ENCODE results near the gene CDH12. TPM values are rescaled to one million over a fixed set of nuclear protein-coding genes. Genes with fewer than 3 reads are reported as not detected.
"Not testable (repeated sequence)": the region's sequence is repeated elsewhere in the genome, so short reads cannot be mapped to it uniquely, and the experiment has no call there.

CDH12 gene
- total RNA-seq, 1 donor from 2014 or later, result 0.38 TPM

- TF ChIP-seq, protein P1, sequence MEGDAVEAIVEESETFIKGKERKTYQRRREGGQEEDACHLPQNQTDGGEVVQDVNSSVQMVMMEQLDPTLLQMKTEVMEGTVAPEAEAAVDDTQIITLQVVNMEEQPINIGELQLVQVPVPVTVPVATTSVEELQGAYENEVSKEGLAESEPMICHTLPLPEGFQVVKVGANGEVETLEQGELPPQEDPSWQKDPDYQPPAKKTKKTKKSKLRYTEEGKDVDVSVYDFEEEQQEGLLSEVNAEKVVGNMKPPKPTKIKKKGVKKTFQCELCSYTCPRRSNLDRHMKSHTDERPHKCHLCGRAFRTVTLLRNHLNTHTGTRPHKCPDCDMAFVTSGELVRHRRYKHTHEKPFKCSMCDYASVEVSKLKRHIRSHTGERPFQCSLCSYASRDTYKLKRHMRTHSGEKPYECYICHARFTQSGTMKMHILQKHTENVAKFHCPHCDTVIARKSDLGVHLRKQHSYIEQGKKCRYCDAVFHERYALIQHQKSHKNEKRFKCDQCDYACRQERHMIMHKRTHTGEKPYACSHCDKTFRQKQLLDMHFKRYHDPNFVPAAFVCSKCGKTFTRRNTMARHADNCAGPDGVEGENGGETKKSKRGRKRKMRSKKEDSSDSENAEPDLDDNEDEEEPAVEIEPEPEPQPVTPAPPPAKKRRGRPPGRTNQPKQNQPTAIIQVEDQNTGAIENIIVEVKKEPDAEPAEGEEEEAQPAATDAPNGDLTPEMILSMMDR (IDR thresholded peaks at IDR 0.05), result no peak
- no peak overlapping the region for H3K4me3 ChIP-seq
- H3K9me3 ChIP-seq, result no peaks in the 10 kb centered on the region
- no peak for DNase-seq
- no peaks in the 10 kb centered on the region for H3K27me3 ChIP-seq (ENCODE audit: low read depth)
- ATAC-seq, result no peak
- H3K36me3 ChIP-seq, result no peaks in the 10 kb centered on the region
- intact Hi-C loops (cut with DNase I), result no loop called here
- no peaks in the 10 kb centered on the region for H3K4me1 ChIP-seq
- no peak overlapping the region for H3K27ac ChIP-seq
Observed at GRCh38 chr5:22316294-22316693, 536.9 kb downstream of the CDH12 start.

DNA sequence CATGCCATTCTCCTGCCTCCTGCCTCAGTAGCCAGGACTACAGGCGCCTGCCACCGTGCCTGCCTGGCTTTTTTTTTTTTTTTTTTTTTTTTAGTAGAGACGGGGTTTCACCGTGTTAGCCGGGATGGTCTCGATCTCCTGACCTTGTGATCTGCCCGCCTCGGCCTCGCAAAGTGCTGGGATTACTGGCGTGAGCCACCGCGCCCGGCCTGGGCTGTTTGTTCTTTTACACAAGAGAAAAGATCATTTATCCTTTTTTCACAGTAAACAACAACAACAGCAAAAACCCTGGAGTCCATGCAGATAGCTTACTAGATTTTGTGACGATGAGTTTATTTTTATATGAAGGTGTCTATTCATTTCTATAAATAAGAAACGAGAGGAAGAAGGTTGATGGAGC lies 538.1 kb downstream of the CDH12 start:
- H3K27ac ChIP-seq; H3K27me3 ChIP-seq (ENCODE audit: low read depth); H3K4me3 ChIP-seq; H3K9me3 ChIP-seq; DNase-seq; H3K36me3 ChIP-seq; intact Hi-C loops (cut with DNase I); H3K4me1 ChIP-seq; ATAC-seq: not testable (repeated sequence)

GRCh38 chr5:22314548-22314947 lies 538.6 kb downstream of the CDH12 start:
- H3K36me3 ChIP-seq, result no peaks in the 10 kb centered on the region
- no peaks in the 10 kb centered on the region for H3K27me3 ChIP-seq (ENCODE audit: low read depth)
- intact Hi-C loops (cut with DNase I), result no loop called here
- TF ChIP-seq, protein P1 (IDR thresholded peaks at IDR 0.05), result no peak
- ATAC-seq (no peak), DNase-seq (no peak)
- no peak overlapping the region for H3K4me3 ChIP-seq
- H3K27ac ChIP-seq, result no peak overlapping the region
- no peaks in the 10 kb centered on the region for H3K9me3 ChIP-seq
- no peaks in the 10 kb centered on the region for H3K4me1 ChIP-seq

- ATAC-seq (no peak), DNase-seq (no peak)
- H3K4me3 ChIP-seq, result no peak overlapping the region
- no peaks in the 10 kb centered on the region for H3K9me3 ChIP-seq
- intact Hi-C loops (cut with DNase I), result no loop called here
- H3K4me1 ChIP-seq, result no peaks in the 10 kb centered on the region
- H3K36me3 ChIP-seq, result no peaks in the 10 kb centered on the region
- no peaks in the 10 kb centered on the region for H3K27me3 ChIP-seq (ENCODE audit: low read depth)
- TF ChIP-seq, protein P1 (IDR thresholded peaks at IDR 0.05), result no peak
- H3K27ac ChIP-seq, result no peak overlapping the region
Observed at GRCh38 chr5:22306011-22306410, 547.1 kb downstream of the CDH12 start.

DNA sequence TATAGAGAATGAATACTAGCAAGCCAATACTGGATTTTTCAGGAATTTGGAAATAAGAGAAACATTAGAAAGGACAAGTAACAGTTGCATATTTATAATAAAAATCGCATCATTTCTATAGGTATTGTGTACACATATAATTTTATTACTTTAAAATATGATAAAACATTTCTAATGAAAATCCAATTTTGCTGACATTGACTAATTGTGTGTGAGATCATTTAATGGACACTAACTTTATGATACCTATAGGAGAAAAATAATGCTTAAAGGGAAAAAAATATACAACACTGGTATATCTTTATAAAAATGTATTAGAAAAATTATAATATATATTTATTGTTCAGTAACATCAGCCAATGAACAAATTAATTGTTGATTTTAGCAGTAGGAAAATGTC lies 557.3 kb downstream of the CDH12 start:
- Histone ChIP-seq H3K36me3 (no peaks in the 10 kb centered on the region), H3K4me3 (no peak overlapping the region), H3K27me3 (ENCODE audit: low read depth) (no peaks in the 10 kb centered on the region), H3K27ac (no peak overlapping the region), H3K4me1 (no peaks in the 10 kb centered on the region), H3K9me3 (peaks cover 7% of the 10 kb centered on the region)
- DNase-seq (no peak), ATAC-seq (no peak)
- TF ChIP-seq, protein P1 (IDR thresholded peaks at IDR 0.05), result no peak
- intact Hi-C loops (cut with DNase I), result no loop called here

DNA sequence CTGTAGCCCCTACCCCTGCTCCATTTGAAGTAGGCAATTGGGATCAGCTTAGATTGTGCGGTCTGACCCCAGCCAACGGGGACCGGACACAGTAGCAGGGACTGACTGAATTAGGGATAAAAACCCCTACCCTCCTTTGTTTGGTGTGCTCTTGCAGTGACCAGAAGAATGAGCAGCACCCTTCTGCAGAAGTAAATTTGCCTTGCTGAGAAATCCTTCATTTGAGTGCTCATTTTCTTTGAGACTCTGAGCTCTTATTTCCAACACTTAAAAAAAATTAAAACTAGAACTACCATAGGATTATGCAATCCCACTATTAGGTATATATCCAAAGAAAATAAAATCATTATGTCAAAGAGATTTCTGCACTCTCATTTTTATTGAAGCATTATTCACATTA lies 560.0 kb downstream of the CDH12 start:
- H3K4me3 ChIP-seq, result no peak overlapping the region
- ATAC-seq, result no peak
- intact Hi-C loops (cut with DNase I), result no loop called here

More for the DNA sequence above, 560.0 kb downstream of the CDH12 start:
- Histone ChIP-seq H3K36me3 (no peaks in the 10 kb centered on the region), H3K27me3 (ENCODE audit: low read depth) (no peaks in the 10 kb centered on the region), H3K4me1 (no peaks in the 10 kb centered on the region), H3K27ac (no peak overlapping the region), H3K9me3 (peaks cover 7% of the 10 kb centered on the region)
- TF ChIP-seq, protein P1 (IDR thresholded peaks at IDR 0.05), result no peak
- no peak for DNase-seq
